ENCODE results near the gene RHNO1. TPM values are rescaled to one million over a fixed set of nuclear protein-coding genes. Genes with fewer than 3 reads are reported as not detected.
"Not testable (repeated sequence)": the region's sequence is repeated elsewhere in the genome, so short reads cannot be mapped to it uniquely, and the experiment has no call there.

RHNO1 gene
- total RNA-seq, 1 experiment from 2014 or later: 100 TPM

GRCh38 chr12:2853626-2854025, 23.4 kb upstream of the RHNO1 start:
- H3K36me3 ChIP-seq (replicated peaks; ENCODE audit: control insufficient read depth, insufficient read depth, low read length): no peaks in the 10 kb centered on the region
- H3K4me3 ChIP-seq (ENCODE audit: insufficient read depth, low read depth, low read length): no peak overlapping the region
- no peaks in the 10 kb centered on the region for H3K27me3 ChIP-seq (ENCODE audit: control insufficient read depth, insufficient read depth, low read length)
- DNase-seq: peak; percentile 96

- Histone ChIP-seq H3K4me3 (ENCODE audit: insufficient read depth, low read depth, low read length) (no peak overlapping the region), H3K27me3 (ENCODE audit: control insufficient read depth, insufficient read depth, low read length) (no peaks in the 10 kb centered on the region), H3K36me3 (replicated peaks; ENCODE audit: control insufficient read depth, insufficient read depth, low read length) (peaks cover 9% of the 10 kb centered on the region)
- DNase-seq: peak; percentile 42
Measured at GRCh38 chr12:2854669-2855453, 22.2 kb upstream of the RHNO1 start.

DNA sequence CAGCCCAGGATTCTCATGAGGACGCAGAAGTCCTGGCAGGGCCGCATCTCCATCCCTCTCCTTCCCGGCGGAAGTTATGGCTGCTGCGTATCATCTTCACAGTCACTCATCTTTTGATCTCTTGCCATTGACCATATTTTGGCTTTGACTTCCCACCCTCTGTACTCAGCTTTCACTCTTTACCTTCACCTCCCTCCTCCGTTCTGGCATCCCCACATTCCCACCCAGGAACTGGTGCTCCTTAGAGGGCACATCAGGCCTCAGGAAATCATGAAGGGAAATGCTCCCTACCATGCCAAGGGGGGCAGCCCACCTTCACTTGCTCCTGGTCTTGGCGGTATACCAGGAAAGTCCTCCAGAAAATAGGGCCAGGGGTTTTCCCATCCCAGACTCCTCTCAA, 21.5 kb upstream of the RHNO1 start:
- Histone ChIP-seq H3K36me3 (replicated peaks; ENCODE audit: control insufficient read depth, insufficient read depth, low read length) (peaks cover 12% of the 10 kb centered on the region), H3K4me3 (ENCODE audit: insufficient read depth, low read depth, low read length) (no peak overlapping the region), H3K27me3 (ENCODE audit: control insufficient read depth, insufficient read depth, low read length) (no peaks in the 10 kb centered on the region)
- DNase-seq: no peak

GRCh38 chr12:2856051-2856450, 21.0 kb upstream of the RHNO1 start:
- DNase-seq: no peak
- Histone ChIP-seq H3K27me3 (ENCODE audit: control insufficient read depth, insufficient read depth, low read length) (no peaks in the 10 kb centered on the region), H3K4me3 (ENCODE audit: insufficient read depth, low read depth, low read length) (no peak overlapping the region), H3K36me3 (replicated peaks; ENCODE audit: control insufficient read depth, insufficient read depth, low read length) (peaks cover 12% of the 10 kb centered on the region)

DNA sequence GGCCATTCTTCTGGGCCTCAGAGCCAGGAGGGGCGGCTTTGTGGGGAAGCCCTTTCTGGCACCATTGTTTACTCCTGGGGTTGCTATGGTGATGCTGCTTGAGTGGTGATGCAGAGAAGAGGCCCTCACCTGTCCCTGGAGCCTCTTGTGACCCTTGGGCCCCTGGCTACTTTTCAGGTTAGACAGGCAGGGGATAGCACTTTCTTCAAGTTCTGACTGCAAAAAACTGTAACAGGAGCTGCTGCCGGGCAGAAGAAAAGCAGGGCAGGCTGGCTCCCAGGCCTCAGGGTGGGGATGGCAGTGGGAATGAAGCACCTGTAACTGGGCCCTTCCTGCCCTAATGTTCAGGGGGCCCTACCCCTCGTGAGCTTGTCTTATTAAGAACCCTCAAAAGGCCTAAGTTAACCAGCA, 20.0 kb upstream of the RHNO1 start, which contains the start of gene TEX52:
TEX52 (minus strand) TSS at position 19 of the 411 bp plus-strand sequence; CDS start at position 6, 13 bp downstream.
- H3K4me3 ChIP-seq (ENCODE audit: insufficient read depth, low read depth, low read length): no peak within 1 kb of the TSS
- no peaks in the 10 kb centered on the region for H3K27me3 ChIP-seq (ENCODE audit: control insufficient read depth, insufficient read depth, low read length)
- H3K36me3 ChIP-seq (replicated peaks; ENCODE audit: control insufficient read depth, insufficient read depth, low read length): peaks cover 12% of the 10 kb centered on the region
- peak; percentile 88 for DNase-seq

DNA sequence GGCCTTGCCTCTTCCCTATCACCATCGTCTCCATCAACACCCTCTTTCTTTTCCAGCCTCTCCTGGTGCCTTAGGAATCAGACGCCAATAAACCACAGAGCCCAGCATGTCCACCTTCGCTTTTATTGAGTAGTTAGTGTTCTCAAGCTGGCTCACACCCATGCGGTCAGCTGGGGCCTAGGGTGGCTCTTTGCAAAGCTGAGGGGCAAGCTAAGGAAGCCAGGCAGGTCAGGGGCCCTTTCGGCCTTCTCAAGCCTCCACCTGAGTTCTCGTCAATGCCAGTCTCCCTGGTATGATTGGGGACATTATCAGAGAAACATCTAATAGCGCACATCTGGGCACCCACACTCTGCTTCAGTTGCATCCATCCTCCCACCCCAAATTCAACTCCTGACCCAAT, 19.4 kb upstream of the RHNO1 start:
- Histone ChIP-seq H3K36me3 (replicated peaks; ENCODE audit: control insufficient read depth, insufficient read depth, low read length) (peaks cover 12% of the 10 kb centered on the region), H3K4me3 (ENCODE audit: insufficient read depth, low read depth, low read length) (no peak overlapping the region), H3K27me3 (ENCODE audit: control insufficient read depth, insufficient read depth, low read length) (no peaks in the 10 kb centered on the region)
- DNase-seq: no peak

DNA sequence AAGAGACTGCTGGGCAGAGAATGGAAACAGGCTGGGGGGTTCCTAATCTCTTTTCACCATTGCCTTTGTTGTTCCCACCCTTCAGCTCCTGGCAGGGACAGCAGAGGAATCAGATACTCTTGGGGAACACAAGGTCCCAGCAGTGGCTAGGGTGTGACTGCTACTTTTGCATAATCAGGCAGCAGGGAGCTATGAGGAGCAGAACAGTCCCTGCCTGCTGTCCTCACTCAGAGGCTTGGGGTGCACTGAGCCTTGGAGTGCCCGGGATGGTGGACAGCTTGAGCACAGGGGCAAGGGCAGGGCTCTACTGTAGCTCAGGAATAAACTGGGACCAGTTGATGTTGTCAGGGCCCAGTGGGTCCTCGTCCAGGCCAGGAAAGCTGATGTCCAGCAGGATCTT, 18.7 kb upstream of the RHNO1 start:
- peaks cover 17% of the 10 kb centered on the region for H3K36me3 ChIP-seq (replicated peaks; ENCODE audit: control insufficient read depth, insufficient read depth, low read length)
- DNase-seq: no peak
- no peak overlapping the region for H3K4me3 ChIP-seq (ENCODE audit: insufficient read depth, low read depth, low read length)
- no peaks in the 10 kb centered on the region for H3K27me3 ChIP-seq (ENCODE audit: control insufficient read depth, insufficient read depth, low read length)

- no peaks in the 10 kb centered on the region for H3K27me3 ChIP-seq (ENCODE audit: control insufficient read depth, insufficient read depth, low read length)
- H3K36me3 ChIP-seq (replicated peaks; ENCODE audit: control insufficient read depth, insufficient read depth, low read length): peaks cover 21% of the 10 kb centered on the region
- DNase-seq: no peak
- no peak overlapping the region for H3K4me3 ChIP-seq (ENCODE audit: insufficient read depth, low read depth, low read length)
Measured at GRCh38 chr12:2858944-2859421, 18.0 kb upstream of the RHNO1 start.

DNA sequence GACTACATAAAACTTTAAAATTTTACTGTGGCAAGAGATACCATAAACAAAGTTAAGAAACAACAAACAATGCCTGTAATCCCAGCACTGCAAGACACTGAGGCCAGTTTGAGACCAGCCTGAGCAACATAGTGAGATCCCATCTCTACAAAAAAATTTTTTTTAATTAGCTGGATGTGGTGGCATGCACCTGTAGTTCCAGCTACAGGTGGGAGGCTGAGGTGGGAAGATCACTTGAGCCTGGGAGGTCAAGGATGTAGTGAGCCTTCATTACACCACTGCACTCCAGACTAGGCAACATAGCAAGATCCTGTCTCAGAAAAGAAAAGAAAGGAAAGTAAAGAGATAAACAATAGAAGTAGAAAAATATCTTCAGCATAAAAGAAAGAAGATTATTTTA, 16.9 kb upstream of the RHNO1 start:
- Histone ChIP-seq H3K27me3 (ENCODE audit: control insufficient read depth, insufficient read depth, low read length) (no peaks in the 10 kb centered on the region), H3K36me3 (replicated peaks; ENCODE audit: control insufficient read depth, insufficient read depth, low read length) (peaks cover 32% of the 10 kb centered on the region), H3K4me3 (ENCODE audit: insufficient read depth, low read depth, low read length) (no peak overlapping the region)
- DNase-seq: no peak

DNA sequence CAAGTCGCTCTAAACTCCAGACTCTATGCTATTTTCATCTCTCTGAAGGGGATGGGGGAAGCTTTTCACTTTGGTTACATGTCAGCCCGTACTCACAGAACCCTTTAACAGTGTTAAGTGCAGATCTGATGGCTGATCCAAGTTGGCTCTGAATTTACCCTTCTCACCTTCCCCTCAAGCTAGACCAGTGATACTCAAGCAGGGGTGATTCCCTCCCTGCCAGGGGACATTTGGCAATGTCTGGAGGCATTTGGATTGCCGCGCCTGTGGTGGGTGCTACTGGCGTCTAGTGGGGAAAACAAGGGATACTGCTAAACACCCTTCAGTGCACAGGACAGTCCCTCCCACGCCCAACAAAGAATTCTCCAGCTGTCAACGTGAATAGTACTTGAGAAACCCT, 14.1 kb upstream of the RHNO1 start:
- Histone ChIP-seq H3K36me3 (replicated peaks; ENCODE audit: control insufficient read depth, insufficient read depth, low read length) (peaks cover 48% of the 10 kb centered on the region), H3K4me3 (ENCODE audit: insufficient read depth, low read depth, low read length) (no peak overlapping the region), H3K27me3 (ENCODE audit: control insufficient read depth, insufficient read depth, low read length) (no peaks in the 10 kb centered on the region)
- DNase-seq: no peak

DNA sequence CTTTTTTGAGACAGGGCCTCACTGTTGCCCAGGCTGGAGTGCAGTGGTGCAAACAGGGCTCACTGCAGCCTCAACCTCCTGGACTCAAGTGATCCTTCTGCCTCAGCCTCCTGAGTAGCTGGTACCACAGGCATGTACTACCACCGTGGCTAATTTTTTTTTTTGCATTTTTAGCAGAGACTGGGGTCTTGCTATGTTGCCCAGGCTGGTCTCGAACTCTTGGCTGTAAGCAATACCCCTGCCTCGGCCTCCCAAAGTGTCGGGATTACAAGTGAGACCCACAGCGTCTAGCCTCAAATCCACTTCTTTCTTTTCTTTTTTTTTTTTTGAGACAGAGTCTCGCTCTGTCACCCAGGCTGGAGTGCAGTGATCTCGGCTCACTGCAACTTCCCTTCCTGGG, 13.6 kb upstream of the RHNO1 start:
- H3K4me3 ChIP-seq (ENCODE audit: insufficient read depth, low read depth, low read length); DNase-seq; H3K27me3 ChIP-seq (ENCODE audit: control insufficient read depth, insufficient read depth, low read length): not testable (repeated sequence)
- H3K36me3 ChIP-seq (replicated peaks; ENCODE audit: control insufficient read depth, insufficient read depth, low read length): peaks cover 53% of the 10 kb centered on the region

- no peak for DNase-seq
- Histone ChIP-seq H3K36me3 (replicated peaks; ENCODE audit: control insufficient read depth, insufficient read depth, low read length) (peaks cover 52% of the 10 kb centered on the region), H3K27me3 (ENCODE audit: control insufficient read depth, insufficient read depth, low read length) (no peaks in the 10 kb centered on the region), H3K4me3 (ENCODE audit: insufficient read depth, low read depth, low read length) (no peak overlapping the region)
Measured at GRCh38 chr12:2864198-2864597, 12.8 kb upstream of the RHNO1 start.

DNA sequence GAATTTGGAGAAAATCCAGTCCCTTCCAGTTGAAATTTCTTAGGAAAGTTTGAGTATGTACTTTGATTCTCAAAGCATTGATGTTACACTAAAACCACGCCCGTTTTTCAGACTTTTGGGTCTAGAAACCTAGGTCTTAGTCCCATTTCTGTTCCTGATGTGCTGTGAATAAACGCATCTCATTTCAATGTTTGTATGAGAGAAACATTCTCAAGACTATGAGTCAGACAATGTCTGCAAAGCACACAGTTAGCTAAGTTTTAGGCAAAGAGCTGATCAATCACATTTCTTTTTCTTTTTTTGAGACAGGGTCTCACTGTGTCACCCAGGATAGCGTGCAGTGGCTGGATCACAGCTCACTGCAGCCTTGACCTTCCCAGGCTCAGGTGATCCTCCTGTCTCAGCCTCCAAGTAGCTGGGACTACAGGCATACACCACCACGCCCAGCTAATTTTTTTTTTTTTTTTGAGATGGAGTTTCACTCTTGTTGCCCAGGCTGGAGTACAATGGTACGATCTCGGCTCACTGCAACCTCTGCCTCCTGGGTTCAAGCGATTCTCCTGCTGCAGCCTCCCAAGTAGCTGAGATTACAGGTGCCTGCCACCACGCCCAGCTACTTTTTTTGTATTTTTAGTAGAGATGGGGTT, 7.9 kb upstream of the RHNO1 start:
- DNase-seq; H3K27me3 ChIP-seq (ENCODE audit: control insufficient read depth, insufficient read depth, low read length); H3K4me3 ChIP-seq (ENCODE audit: insufficient read depth, low read depth, low read length): not testable (repeated sequence)
- H3K36me3 ChIP-seq (replicated peaks; ENCODE audit: control insufficient read depth, insufficient read depth, low read length): peaks cover 49% of the 10 kb centered on the region

DNA sequence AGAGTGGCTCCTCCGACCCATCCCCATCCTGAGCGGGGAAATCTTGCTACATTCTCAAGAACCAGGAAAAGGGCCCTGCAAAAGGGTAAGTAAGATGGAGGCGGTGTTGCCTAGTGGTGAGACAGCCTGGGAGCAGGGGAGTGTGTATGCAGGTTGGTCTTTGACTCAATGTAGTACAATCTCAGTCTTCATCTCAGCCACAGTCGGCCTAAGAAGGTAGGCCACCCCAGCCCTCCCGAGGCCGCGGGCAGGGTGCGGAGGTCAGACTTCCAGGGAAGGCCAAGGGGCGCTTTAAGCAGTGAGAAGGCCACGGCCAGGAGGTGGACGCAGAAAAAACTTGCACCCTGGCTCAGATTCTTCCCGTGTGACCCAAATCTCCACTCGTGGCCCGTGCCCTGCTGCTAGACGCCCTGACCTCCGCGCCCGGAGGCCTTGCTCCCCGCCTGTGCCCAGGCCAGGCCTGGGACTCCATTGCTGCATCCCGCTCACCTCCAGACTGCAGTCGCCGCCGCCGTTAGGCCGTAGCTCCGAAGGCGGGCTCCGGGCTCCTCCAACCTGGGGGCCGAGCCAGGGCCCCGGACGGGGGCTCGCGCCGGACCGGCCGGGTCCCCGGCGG, 484 bp upstream of the RHNO1 start:
- H3K4me3 ChIP-seq (ENCODE audit: insufficient read depth, low read depth, low read length): peak overlapping the region; percentile 92
- no peak for DNase-seq
- no peaks in the 10 kb centered on the region for H3K27me3 ChIP-seq (ENCODE audit: control insufficient read depth, insufficient read depth, low read length)
- peaks cover 14% of the 10 kb centered on the region for H3K36me3 ChIP-seq (replicated peaks; ENCODE audit: control insufficient read depth, insufficient read depth, low read length)

All from H7 (cell line).